Measurements from ENCODE around the gene SENP8.

GRCh38 chr15:72141171-72142084 lies 23.2 kb downstream of the SENP8 start:
- TF ChIP-seq CTCF (IDR thresholded peaks at IDR 0.05 in 8 of 11, conservative IDR thresholded peaks at IDR 0.05 in 3 of 11), result no peak
- no peak for TF ChIP-seq POLR2AphosphoS5 (IDR thresholded peaks at IDR 0.05)
- no peak for TF ChIP-seq POLR2A (IDR thresholded peaks at IDR 0.05)
